ENCODE measurements around the gene GHR. TPM values are rescaled to one million over a fixed set of nuclear protein-coding genes. Genes with fewer than 3 reads are reported as not detected.
"Not testable (repeated sequence)": the region's sequence is repeated elsewhere in the genome, so short reads cannot be mapped to it uniquely, and the experiment has no call there.

The GHR gene
- total RNA-seq, 6 donors from 2014 or later: 3.0 to 7.4 (median 4.2) TPM

- 71 to 74% methylated on average over 1 of the region's 1 CpG for WGBS, 2 donors
- Histone ChIP-seq H3K27me3 (no peaks in the 10 kb centered on the region), H3K4me1 (no peaks in the 10 kb centered on the region), H3K36me3 (no peaks in the 10 kb centered on the region), H3K27ac (no peak overlapping the region), H3K4me3 (no peak overlapping the region), H3K9me3 (no peaks in the 10 kb centered on the region)
- no peak for DNase-seq
- ATAC-seq (ENCODE audit: low FRiP score in 2 of 2): no peak
- TF ChIP-seq CTCF (IDR thresholded peaks at IDR 0.05): no peak
- TF ChIP-seq EP300 (IDR thresholded peaks at IDR 0.05): no peak
- TF ChIP-seq POLR2A (IDR thresholded peaks at IDR 0.05): no peak
- TF ChIP-seq POLR2AphosphoS5 (IDR thresholded peaks at IDR 0.05): no peak
Measured at GRCh38 chr5:42676362-42676761, 253.1 kb downstream of the GHR start.

- no peak overlapping the region for H3K27ac ChIP-seq
- DNase-seq (no peak), ATAC-seq (ENCODE audit: low FRiP score in 2 of 2) (no peak)
- no peaks in the 10 kb centered on the region for H3K9me3 ChIP-seq
- H3K4me3 ChIP-seq: no peak overlapping the region
- H3K4me1 ChIP-seq: no peaks in the 10 kb centered on the region
- 66 to 78% methylated on average over 5 of the region's 5 CpGs for WGBS, 2 donors
- TF ChIP-seq EP300 (IDR thresholded peaks at IDR 0.05) (no peak), CTCF (IDR thresholded peaks at IDR 0.05) (no peak), POLR2A (IDR thresholded peaks at IDR 0.05) (no peak), POLR2AphosphoS5 (IDR thresholded peaks at IDR 0.05) (no peak)
- H3K27me3 ChIP-seq: no peaks in the 10 kb centered on the region
- no peaks in the 10 kb centered on the region for H3K36me3 ChIP-seq
Measured at GRCh38 chr5:42677156-42677842, 254.1 kb downstream of the GHR start.

- no peak for ATAC-seq (ENCODE audit: low FRiP score in 2 of 2)
- no peak for DNase-seq
- no peak overlapping the region for H3K4me3 ChIP-seq
- H3K4me1 ChIP-seq: no peaks in the 10 kb centered on the region
- TF ChIP-seq POLR2AphosphoS5 (IDR thresholded peaks at IDR 0.05) (no peak), EP300 (IDR thresholded peaks at IDR 0.05) (no peak), CTCF (IDR thresholded peaks at IDR 0.05) (no peak), POLR2A (IDR thresholded peaks at IDR 0.05) (no peak)
- H3K27ac ChIP-seq: no peak overlapping the region
- no peaks in the 10 kb centered on the region for H3K36me3 ChIP-seq
- peaks cover 0 to 6% (median 3%) of the 10 kb centered on the region in 4 donors for H3K9me3 ChIP-seq
- WGBS, 2 donors: 75 to 89% methylated on average over 3 of the region's 3 CpGs
- H3K27me3 ChIP-seq: no peaks in the 10 kb centered on the region
Measured at GRCh38 chr5:42680046-42680445, 256.8 kb downstream of the GHR start.

GRCh38 chr5:42685078-42685477, 261.8 kb downstream of the GHR start:
- H3K36me3 ChIP-seq; ATAC-seq (ENCODE audit: low FRiP score in 2 of 2); H3K27ac ChIP-seq; H3K4me3 ChIP-seq; H3K27me3 ChIP-seq; H3K4me1 ChIP-seq; DNase-seq: not testable (repeated sequence)
- peaks cover 0 to 14% (median 3%) of the 10 kb centered on the region in 4 donors for H3K9me3 ChIP-seq

GRCh38 chr5:42689391-42689790, 266.2 kb downstream of the GHR start:
- Histone ChIP-seq H3K36me3 (no peaks in the 10 kb centered on the region), H3K27ac (no peak overlapping the region), H3K4me3 (no peak overlapping the region), H3K4me1 (no peaks in the 10 kb centered on the region), H3K27me3 (no peaks in the 10 kb centered on the region), H3K9me3 (peaks cover 0 to 8% (median 0%) of the 10 kb centered on the region in 4 donors)
- TF ChIP-seq CTCF (IDR thresholded peaks at IDR 0.05): no peak
- no peak for TF ChIP-seq POLR2AphosphoS5 (IDR thresholded peaks at IDR 0.05)
- TF ChIP-seq EP300 (IDR thresholded peaks at IDR 0.05): no peak
- no peak for TF ChIP-seq POLR2A (IDR thresholded peaks at IDR 0.05)
- 59 to 75% methylated on average over 4 of the region's 4 CpGs for WGBS, 2 donors
- ATAC-seq (ENCODE audit: low FRiP score in 2 of 2) (no peak), DNase-seq (no peak)
